SW 1271 (cell line): Measurements from ENCODE around the gene CTNND2.

Experiments used
- DNase-seq, 2 experiments: peaks; one replicate each; lab custom pipeline; 2025; lab: John Stamatoyannopoulos, UW

CTNND2 gene

DNA sequence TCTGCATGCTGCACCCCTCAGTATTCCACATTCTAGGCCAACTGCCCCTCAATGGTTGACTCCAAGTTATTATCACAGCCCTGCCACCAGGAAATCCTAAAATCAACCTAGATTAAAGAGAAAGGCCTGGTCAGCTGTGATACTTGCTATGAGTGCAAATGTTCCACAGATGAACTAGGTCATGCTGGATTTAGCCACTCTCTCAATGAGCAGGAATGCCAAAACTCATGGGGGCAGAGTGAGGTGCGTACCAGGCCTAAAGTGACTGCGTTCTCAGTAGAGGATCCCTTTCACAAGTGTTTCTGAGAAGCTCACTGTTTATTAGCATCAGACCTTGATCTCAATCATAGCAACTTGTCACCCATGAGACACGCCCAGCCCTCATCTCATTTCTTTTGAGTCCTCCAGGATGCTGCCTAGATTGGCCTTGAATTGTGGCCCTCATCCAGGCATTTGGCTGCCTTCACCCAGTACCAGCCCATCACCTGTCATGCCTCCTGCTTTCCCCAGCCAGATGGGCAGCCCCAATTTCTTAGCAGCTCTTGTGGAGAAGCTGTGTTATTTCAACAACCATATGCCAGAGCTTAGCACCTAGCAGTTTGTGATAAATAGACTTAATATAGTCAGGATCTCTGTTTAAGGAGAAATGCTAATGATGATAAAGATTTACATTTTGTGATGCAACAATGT is 383.9 kb downstream of the CTNND2 start:
- DNase-seq: no peak

DNA sequence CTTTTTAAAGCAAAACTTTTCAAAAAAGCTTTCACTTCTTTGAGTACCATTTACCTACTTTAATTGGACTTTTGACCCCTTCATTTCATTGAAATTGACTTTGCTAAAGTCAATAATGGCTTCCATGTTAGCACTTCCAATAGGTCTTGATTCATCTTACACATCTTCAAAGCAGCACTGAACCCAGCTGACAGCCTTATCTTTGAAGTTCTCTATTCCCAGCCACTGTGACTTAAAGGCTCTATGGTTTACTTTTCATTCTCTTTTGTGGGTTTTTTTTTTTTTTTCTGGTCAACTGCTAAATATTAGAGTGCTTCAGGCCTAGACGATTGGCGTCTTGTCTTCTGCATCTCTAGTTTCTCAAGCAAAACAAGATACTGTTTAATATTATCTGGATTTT is 385.0 kb downstream of the CTNND2 start:
- no peak for DNase-seq

DNA sequence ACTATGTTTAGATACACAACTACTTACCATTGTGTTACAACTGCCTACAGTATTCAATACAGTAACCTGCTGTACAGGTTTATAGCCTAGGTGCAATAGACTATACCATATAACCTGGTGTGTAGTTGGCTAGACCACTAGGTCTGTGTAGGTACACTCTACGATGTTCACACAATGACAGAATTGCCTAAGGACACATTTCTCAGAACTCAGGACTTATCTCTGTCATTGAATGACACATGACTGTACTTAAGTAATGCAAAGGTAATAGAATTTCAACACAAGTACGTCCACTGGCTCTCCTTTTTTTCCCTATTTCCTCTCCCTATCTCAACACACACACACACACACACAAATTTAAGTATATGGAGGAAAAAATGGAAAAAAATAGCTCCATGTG is 385.6 kb downstream of the CTNND2 start:
- DNase-seq: no peak

DNA sequence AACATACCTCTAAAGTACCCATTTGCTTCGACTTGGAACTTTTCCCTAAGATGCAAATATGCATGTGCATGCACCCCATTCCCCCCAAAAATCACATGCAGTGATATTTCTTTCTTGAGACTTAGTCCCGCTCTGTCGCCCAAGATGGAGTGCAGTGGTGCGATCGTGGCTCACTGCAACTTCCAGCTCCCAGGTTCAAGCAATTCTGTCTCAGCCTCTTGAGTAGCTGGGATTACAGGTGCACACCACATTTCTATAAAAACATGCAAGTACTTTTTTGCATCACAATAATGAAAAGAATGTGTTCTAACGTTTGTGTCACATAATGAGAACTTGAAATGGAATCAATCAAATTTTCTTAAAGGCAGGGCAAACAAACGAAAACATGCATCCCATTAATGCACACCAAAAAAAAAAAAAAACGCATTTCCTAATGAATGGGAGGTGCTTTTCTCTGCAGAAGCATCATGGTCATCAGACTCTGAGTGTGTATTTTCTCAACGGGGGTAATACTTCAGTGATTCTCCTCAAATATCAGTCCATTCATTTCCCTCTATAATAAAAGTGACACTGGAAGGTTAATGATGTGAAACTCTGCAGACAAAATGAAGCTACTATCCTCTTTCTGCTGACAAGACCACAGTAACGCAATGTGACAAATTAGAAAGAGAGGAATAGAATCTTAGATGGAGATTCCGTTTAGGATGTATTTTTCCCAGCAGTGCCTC is 389.4 kb downstream of the CTNND2 start:
- DNase-seq: no peak

DNA sequence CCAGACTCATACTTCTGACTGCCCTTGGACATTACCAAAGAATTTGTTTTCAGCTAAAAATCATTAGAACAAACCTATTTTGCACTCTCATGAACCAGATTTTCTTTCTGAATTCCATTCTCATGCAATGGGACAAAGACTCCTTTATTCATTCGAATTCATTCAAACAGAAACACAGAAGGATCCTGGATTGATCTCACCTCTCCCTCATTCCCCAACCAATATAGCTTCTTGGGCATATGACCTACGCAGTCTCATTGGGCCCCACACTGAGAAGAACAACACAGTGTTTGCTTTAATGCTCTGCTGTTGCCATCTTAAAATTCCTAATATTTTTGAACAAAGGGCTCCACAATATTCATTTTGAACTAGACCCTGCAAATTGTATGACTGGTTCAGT is 392.4 kb downstream of the CTNND2 start:
- DNase-seq: no peak

DNA sequence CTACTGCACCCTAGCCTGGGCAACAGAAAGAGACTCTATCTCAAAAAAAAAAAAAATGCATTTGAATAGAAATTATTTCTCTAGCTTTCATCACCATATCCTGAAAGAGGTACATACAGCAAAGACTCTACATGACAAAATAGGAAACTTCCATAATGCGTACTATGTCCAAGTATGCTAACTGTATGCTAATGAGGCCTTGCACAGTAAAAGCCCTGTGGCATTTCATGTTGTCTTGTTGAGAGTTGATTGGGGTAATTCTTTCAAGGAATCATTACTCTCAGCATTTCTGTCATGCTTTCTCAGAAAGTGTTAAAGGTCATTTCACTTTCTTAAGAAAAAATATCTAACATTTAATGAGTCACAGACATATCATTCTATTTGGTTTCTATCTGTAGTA is 393.4 kb downstream of the CTNND2 start:
- DNase-seq: no peak

DNA sequence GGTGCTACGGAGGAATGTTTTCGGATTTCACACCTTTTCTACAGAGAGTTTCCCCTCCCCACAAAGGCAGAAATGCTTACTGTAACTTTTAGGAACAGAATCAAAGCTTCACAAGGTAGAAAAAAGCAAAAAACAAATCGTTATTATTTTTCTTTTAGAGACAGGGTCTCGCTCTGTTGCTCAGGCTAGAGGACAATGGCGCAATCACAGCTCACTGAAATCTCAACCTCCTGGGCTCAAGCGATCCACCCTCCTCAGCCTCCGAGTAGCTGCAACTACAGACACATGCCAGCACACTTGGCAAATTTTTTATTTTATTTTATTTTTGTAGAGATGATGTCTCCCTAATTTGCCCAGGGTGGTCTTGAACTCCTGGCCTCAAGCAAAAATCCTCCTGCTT is 394.5 kb downstream of the CTNND2 start:
- no peak for DNase-seq

DNA sequence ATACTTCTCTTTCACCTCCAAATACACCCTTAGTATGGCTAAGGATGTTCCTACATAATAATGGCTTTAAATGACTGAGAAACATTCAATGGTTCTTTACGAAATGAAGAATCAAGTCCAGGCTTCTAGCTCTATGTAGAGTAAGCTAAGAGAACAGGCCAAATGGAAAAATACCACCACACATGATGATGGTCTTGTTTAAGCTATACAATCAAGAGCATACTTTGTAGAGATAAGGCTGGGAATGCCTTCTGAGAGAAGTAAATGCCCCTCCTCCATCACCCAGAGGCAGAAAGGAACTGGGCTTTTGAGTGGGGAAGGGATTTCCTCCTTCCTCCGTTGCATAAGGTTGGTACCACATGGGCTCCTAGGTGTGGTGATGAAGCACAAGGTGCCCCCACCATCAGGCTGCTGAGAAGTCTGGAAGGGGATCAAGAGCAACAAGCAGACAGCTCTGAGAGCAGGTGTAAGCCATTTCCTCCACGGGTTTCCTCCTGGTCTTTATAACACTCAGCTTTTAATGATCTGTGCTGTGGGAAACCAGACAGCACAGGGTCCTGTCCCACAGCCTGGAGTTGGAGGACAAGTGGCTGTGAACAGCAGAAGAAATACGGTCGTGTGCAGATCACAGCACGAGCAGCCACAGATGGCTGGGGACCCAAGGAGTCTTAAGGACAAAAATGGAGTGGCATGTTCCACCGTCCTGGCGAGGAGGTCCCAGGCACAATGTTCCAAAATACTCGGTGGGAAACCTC is 396.9 kb downstream of the CTNND2 start:
- no peak for DNase-seq

DNA sequence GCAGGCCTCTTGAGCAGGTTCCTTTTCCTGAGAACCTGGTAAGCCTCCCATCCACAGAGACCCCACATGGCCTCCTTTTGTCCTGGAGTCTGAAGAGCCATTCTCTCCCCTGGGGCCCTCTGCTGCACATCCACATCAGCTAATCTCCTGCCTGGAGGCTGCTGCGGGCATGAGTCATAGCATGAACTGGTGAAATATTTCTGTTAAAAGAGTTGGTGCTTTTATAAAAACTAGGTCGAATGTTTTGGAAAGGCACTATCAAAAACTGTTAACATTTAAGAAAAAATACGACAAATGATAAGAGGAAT is 399.4 kb downstream of the CTNND2 start:
- DNase-seq: no peak

DNA sequence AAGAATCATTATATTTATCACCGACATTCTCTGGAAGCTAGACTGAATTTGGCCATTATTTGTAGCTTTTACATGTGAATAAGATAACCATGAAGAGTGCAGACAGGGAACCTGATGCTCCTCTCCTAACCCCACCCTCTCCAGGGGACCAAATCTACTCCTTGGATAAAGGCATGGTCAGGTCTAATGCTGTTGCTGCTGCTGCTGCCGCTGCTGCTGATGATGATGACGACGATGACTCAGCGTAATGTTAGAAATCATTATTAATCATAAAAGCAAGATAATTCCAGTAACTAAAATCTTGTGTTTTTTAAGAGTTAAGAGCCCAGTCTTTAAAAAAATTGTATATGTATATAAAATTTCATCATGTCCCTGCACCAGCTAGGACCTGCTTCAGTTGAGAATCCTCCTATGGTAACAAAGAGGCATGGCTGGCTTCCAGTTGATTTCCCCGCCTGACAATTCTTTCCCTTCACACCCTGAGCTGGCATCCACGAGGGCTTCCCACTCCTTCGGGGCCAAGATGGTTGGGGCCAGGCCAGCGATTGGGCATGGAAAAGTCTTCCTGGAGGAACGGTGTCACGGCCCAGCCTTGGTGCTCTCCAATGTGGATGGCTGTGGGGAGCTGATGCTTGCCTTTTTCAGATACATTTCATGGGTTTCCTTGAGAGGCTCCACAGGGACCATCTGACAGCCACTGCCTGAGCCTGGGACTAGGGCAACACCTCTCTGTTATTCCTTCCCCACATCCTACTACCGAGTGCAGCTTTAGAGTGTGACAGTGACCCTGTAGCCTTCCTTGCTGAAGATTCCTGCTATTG is 400.0 kb downstream of the CTNND2 start:
- no peak for DNase-seq

DNA sequence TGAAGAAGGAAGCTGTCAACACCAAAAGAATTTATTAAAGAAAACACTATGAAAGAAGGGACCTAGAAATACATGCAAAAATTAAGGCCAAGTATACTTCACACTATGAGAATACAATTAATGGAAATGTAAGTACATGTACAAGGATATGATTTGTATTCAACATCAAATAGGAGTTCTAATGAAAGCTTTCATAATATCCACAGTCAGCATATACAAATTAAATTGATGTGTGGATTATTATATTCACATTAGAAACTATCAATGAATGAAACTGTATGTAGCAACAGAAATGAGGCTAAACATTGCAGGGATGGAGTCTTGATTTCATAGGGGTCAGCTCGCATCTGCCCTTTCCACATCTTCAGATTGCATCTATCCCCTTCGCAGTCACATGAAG is 401.5 kb downstream of the CTNND2 start:
- no peak for DNase-seq

DNA sequence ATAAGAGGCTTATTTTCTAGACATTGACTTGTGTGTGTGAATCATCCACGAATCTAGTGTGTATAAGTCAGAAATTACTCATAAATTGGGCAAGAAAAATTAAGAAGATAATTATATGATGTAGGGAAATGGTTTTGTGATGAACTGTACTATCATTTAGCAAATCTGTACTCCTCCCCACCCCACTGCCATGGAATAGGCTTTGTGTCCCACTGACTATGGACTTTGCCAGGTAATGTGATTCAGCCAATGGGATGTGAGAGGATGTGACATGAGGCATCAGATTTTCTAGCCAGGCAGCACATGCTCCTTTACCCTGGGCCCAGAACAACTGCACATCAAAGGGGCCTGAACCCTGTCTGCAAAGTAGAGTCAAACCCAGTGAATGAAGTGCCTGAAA is 406.6 kb downstream of the CTNND2 start:
- DNase-seq: no peak

DNA sequence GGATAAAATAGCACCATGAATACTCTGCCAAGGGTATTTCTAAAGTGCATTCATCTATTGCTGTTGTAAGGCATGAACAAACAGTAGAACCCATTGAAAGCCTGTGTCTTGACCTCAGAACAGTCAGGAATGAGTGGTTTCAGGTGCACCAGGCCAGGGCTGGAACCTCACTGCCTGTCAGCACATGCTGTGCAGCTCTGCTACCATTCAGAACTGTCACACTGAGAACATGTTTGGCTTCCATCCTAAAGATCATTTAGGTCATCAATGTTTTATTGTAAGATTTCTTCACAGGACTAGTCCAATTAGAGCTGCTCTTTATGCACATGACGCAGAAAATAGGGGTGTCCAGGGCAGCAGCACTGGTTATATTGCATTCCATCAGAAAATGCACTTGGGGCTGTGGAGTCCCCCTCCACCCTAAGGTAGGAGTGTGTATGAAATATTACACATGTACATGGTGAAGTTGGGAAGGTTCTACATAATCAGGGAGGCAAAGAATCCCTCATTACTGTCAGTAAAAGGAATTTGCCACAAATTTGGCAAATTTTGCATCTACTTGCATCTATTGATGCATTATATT is 408.0 kb downstream of the CTNND2 start:
- no peak for DNase-seq

DNA sequence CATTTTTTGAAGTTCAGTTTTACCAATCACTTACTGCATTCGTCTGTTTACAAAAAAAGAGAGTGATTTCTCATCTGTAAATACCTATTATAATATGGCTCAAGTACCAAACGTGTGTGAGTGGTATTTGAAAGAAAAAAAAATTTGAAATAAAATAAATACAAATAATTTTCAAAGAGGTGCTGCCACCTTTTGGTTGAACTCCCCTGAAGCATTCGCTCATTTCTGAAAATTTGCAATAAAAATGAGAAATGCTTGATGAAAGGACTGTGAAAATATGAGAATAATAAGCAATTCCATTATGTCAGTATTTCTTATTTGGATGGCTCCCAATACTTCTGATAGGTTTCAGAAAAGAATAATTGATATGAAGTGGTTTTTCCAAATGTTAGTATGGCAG is 409.9 kb downstream of the CTNND2 start:
- DNase-seq: peak in 1 of 2 experiments; percentile 26

DNA sequence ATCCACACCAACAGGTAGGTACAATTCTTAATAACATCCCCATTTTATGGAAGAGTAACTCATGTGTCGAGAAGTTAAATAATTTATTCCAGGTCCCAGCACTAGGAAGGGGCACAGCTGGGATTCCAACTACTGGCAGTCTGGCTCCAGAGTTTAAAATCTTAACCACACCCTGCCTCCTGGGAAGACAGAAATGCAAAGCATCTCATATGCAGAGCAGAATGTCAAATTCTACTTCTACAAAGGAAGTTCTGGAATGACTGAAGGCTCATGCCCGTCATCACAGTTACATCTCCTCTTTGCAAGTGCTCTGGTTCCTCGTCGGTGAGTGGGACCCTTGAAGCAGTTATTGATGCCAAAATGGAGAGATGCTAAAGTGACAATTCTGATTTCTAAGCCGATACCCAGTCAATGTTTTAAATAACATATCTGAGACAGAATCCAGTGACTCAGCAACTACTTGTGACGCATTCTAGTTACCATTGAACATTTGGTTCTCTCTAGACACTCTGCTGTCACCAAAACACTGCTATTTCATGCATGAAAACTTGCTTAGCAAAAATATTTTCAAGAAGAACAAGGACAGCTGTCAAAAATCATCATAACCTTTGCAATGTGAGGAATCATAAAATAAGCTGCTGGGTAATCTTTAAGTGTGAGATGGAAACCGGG is 412.7 kb downstream of the CTNND2 start:
- DNase-seq: no peak

DNA sequence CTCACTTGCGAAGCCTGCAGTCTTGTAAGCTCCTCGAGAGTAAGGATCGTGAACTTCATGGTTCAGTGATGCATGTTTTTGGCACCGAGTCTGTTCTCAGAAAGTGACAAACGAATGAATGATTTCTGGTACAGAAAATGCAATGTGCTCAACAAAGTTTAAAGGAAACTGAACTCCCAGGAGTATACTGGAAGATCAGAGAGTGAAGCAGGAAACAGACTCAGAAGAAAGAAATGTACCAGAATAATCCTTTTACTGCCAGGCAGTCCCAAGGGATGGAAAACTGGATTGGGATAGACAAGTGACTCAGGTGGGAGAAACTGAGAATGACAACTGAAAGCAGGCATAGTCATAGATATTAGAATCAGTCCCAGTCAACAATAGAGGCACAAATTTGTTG is 420.6 kb downstream of the CTNND2 start:
- no peak for DNase-seq

DNA sequence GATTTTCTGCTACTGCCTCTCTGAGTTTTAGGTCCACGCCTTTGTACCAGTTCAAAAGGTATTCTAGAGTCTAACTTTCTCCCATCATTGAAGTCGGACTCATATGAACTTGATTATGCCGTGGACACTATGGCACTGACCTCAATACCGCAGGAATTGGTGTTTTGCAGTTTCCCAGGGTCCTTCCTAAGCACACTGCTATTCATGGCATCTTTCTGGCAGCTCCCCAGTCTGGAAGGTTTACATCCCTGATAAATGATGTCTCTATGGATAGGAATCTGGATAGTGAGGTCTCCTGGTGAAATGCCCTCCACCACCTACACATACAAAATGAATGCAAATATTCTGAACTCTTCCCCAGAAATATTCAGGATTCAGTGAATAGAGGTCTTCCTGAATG is 422.2 kb downstream of the CTNND2 start:
- DNase-seq: no peak

DNA sequence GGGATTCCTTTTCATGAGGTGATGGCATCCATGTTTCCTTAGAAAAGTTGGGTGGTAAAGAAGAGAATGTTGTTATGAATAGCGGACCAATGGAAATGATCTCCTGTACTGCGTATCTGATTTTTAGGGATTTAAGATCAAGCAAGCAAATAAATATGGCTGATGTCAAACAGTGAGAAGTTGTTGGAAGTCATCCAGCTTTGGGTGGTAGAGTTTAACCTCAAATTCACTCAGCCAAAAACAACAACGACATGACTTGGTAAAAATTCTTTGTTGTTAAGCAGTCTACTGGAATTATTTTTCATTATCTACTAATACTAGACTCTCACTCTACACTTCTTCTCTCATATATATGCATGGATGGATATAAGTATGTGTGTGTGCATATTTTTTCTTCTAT is 426.5 kb downstream of the CTNND2 start:
- DNase-seq: no peak

DNA sequence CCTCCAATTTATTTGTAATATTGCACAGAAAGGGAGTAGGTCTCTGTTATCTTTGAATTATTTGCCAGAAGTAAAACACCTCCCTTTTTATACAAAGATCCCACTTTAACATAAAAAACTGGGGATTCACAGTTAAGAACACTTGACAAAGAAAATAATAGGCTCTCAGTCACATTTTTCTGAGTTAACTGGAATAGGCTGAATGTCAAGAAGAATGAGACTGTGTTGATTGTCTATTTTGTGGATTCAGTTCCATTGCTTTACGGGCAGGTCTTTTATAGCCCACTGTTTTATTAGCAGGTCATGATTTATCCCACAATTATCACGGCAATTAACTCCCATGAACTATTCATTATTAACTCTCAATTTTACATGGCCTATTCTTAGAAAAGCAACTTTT is 427.4 kb downstream of the CTNND2 start:
- no peak for DNase-seq

DNA sequence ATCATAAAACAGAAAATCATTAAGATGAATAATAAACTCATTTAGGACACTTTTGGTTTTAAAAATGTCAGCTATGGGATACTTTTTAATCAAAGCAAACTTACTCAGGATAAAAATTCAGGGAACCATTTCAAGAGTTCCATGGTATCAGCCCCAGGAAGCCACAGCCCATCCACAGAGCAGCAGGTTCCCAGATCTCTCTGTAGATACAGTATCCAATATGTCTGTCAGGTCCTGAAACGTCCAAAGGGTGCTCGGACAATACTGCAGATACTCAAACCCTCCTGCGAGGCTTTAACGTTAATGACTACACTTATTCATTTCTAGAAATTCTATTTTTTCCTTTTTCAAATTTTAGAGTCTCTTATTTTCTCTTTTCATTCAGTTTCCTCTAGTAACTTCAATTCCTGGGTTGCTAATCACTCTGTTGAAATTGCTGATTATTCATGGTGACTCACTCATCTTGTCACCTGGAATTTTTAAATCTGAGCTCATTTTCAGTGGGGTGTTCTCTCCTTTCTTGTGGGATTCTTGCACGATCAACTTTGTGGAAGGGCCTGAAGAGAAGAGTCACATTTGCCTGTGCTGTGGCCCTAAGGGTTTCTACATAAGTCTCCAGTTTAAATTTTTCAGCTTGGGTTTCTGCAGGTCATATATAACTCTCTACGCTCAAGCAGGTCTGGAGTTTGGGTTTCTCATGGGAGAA is 435.8 kb downstream of the CTNND2 start:
- DNase-seq: peak in 1 of 2 experiments; percentile 11

DNA sequence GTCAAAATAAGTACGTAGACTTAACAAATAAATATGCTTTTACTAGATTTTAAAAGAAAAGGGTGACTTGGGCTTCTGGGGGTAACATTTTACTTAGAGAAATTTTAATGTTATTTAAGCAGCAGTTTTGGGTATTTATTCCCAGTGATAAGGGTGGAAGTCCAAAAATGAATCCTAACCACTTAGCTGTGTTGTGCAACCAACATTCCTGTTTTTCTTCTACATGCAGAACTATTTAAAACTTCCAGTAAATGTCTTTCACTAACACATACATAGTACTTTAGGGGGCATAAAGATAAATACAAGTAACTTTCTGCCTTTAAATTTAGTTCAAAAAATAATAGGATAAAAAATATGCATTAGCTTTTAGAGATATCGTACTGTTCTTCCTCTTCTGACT is 436.7 kb downstream of the CTNND2 start:
- DNase-seq: no peak
